HG02623 (cell line): ENCODE measurements around the gene OGFR.

ENCODE experiments used
- ATAC-seq: cut with Tn5 transposase; IDR thresholded peaks from one replicate; pipeline ENCODE4 v1.9.1; 2021; ENCODE audit warnings: moderate library complexity; ENCODE audit not compliant: unreplicated experiment

The OGFR gene, protein sequence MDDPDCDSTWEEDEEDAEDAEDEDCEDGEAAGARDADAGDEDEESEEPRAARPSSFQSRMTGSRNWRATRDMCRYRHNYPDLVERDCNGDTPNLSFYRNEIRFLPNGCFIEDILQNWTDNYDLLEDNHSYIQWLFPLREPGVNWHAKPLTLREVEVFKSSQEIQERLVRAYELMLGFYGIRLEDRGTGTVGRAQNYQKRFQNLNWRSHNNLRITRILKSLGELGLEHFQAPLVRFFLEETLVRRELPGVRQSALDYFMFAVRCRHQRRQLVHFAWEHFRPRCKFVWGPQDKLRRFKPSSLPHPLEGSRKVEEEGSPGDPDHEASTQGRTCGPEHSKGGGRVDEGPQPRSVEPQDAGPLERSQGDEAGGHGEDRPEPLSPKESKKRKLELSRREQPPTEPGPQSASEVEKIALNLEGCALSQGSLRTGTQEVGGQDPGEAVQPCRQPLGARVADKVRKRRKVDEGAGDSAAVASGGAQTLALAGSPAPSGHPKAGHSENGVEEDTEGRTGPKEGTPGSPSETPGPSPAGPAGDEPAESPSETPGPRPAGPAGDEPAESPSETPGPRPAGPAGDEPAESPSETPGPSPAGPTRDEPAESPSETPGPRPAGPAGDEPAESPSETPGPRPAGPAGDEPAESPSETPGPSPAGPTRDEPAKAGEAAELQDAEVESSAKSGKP

DNA sequence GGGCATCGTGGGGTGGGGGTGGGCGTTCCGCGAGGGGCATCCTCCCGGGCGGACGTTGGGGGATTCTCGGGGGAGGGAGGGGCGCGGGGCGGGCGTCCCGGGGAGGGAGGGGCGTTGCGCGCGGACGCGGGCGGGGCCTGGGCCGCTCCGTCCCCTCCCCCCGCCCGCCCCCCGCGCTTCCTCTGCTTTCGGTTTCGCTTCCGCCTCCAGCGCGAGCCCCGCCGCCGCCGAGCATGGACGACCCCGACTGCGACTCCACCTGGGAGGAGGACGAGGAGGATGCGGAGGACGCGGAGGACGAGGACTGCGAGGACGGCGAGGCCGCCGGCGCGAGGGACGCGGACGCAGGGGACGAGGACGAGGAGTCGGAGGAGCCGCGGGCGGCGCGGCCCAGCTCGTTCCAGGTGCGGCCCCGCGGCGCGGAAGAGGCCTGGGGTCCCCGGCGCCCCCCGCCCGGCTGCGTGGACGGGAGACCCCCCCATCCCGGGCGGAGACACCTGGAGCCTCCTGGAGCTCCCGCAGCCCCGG, at the start of gene OGFR:
Gene OGFR (plus strand): TSS at position 209 of the 528 bp plus-strand sequence. CDS start 25 bp downstream, at position 234.
- ATAC-seq = no peak

DNA sequence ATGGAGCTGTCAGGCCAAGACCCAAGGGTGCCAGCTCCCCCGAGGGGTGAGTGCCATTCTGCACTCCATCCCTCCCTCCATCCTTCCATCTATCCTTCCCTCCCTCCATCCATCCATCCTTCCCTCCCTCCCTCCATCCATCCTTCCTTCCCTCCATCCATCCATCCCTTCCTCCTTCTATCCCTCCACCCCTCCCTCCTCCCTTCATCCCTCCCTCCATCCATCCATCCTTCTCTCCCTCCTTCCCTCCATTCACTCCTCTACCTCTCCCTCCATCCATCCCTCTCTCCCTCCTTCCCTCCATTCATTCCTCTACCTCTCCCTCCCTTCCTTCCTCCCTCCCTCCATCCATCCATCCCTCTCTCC, 49.7 kb upstream of the OGFR start:
- no peak for ATAC-seq

DNA sequence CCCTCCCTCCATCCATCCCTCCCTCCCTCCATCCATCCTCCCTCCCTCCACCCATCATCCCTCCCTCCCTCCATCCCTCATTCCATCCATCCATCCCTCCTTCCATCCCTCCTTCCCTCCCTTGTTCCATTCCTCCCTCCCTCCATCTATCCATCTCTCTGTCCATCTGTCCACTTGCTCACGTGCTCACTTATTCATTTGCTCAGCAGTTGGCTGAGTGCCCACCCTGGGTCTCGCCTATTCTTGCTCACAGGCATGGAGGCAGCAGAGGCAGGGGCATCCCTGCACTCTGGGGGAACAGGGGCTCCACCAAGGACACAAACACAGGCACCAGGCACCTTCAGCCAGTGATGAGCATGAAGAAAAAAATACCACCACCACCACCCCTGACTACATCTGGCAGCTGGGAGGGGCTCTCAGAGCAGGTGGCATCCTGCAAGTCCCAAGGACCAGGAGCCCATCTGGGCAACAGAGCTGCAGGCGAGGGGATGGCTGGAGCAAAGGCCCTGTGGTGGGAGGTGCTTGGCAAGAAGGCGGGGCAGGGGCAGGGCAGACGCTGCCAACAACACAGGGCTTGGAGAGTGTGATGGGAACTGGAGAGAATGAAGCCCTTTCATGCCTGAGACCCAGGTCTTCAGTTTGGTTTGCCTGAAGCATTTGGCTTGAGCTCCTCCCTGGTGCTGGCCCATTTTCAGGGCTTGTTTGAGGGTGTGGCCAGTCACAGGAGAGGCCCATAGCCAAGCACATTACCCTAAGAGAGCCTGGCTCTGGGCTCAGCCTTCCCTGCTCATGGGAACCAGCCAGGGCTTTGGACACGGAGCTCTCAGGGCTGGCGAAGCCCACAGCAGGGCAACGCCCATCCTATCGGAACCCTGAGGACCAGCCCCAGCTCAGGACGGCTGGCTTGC, 48.6 kb upstream of the OGFR start:
- no peak for ATAC-seq

DNA sequence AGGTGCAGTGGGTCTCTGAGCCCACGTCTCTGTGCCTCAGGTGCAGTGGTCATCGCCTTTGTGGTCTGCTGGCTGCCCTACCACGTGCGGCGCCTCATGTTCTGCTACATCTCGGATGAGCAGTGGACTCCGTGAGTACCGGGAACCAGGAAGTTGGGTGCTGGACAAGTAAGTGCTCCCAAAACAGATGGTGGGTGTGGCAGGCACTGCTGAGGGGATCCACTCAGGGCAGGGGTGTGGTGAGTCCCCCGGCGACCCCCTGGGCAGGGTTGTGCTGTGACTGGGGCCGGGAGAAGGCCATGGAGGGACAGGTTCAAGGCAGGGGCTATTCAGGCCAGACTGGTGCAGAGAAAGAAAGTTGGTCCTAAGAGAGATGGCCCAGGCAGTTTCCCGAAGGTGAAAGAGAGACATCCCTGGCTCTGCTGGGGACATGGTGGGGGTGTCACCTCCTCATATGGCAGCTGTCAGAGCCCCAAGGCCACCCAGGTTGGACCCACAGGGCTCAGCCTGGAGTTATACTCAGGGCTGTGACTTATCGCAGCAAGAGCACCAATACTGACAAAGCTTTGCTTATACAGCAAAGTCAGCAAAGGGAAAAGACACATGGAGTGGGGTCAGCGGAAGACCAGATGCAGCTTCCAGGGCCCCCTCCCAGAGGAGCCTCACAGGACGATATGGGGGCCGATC, 46.3 kb upstream of the OGFR start:
- no peak for ATAC-seq

DNA sequence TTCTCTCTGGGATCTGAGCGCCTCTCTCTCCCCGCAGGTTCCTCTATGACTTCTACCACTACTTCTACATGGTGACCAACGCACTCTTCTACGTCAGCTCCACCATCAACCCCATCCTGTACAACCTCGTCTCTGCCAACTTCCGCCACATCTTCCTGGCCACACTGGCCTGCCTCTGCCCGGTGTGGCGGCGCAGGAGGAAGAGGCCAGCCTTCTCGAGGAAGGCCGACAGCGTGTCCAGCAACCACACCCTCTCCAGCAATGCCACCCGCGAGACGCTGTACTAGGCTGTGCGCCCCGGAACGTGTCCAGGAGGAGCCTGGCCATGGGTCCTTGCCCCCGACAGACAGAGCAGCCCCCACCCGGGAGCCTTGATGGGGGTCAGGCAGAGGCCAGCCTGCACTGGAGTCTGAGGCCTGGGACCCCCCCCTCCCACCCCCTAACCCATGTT, 44.6 kb upstream of the OGFR start:
- no peak for ATAC-seq

DNA sequence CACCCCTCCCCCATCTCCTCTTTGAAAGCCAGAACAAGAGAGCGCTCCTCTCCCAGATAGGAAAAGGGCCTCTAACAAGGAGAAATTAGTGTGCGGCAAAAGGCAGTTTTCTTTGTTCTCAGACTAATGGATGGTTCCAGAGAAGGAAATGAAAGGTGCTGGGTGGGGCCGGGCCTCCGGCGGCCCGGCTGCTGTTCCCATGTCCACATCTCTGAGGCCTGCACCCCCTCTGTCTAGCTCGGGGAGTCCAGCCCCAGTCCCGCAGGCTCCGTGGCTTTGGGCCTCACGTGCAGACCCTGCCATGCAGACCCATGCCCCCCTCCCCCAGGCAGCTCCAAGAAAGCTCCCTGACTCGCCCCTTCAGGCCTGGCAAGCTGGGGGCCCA, 44.2 kb upstream of the OGFR start:
- no peak for ATAC-seq

DNA sequence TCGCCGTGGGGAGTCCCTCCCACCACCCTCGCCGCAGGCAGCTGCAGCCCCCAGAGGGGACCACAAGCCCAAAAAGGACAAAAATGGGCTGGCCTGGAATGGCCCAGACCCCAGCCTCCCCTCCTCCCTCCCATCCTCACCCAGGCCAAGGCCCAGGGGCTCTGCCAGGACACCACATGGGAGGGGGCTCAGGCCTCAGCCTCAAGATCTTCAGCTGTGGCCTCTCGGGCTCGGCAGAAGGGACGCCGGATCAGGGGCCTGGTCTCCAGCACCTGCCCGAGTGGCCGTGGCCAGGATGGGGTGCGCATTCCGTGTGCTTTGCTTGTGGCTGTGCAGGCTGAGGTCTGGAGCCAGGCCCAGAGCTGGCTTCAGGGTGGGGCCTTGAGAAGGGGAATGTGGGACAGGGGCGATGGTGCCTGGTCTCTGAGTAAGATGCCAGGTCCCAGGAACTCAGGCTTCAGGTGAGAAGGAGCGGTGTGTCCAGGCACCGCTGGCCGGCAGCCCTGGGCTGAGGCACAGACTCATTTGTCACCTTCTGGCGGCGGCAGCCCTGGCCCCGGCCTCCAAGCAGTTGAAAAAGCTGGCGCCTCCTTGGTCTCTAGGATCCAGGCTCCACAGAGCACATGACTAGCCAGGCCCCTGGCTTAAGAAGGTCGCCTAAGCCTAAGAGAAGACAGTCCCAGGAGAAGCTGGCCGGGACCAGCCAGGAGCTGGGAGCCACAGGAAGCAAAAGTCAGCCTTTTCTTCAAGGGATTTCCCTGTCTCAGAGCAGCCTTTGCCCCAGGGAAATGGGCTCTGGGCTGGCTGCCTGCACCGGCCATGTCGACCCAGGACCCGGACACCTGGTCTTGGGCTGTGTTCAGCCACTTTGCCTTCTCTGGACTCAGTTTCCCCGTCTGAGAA, 43.5 kb upstream of the OGFR start:
- ATAC-seq = no peak

DNA sequence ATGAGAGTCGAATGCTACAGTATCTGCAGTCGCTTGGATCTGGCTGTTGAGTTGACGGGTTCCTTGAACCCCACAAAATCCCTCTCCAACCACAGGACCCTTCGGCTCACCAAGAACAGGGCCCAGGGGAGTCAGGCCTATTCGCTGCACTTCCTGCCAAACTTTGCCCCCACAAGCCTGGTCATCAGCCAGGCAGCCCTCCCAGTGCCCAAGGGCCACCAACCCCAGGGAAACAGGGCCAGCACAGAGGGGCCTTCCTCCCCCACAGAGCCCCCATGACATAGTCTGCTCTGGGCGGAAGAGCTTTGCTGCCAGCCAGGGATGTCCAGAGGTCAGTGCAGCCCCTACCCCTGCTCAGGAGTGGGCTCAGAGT, 42.9 kb upstream of the OGFR start:
- no peak for ATAC-seq

DNA sequence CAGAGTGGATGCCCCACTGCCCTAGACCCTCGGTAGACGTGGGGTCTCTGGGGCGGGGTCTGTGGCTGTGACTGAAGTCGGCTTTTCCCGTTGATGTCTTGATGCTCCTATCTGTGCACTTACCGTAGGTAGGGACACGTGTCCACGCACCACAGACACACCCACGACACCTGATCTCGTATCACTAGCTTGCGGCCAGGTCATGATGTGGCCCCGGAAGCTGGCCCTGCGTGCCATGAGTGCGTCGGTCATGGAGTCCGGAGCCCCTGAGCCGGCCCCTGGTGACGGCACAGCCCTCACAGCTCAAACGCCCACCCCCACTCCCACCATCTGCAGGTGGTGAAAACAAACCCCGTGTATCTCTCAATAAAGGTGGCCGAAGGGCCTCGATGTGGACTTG, 42.3 kb upstream of the OGFR start:
- ATAC-seq = no peak

DNA sequence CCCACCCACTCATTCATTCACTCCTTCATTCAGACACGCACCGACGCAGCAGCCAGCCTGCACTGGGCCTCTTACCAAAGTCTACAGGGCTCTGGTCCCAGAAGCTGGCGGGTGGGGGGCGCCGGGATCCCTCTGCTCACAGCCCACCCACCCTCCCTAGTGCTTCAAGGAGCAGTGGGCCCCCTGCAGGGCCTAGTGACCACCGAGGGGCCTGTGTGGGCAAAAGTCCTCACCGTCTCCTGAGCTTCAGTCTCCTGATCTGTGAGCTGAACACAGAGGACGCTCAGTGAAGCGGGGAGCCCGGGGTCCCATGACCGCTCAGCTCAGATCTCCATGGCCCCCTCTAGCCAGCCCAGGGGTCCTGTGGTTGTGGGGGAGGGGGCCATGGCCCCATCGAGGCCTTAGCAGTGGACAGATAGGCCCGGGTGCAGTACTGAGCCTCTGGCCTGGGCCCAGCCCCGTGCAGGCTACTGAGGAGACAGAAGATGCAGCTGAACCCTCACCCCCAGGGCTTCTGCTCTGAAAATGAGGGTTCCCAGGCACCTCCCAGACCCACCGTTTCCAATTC, 41.8 kb upstream of the OGFR start:
- ATAC-seq = no peak

DNA sequence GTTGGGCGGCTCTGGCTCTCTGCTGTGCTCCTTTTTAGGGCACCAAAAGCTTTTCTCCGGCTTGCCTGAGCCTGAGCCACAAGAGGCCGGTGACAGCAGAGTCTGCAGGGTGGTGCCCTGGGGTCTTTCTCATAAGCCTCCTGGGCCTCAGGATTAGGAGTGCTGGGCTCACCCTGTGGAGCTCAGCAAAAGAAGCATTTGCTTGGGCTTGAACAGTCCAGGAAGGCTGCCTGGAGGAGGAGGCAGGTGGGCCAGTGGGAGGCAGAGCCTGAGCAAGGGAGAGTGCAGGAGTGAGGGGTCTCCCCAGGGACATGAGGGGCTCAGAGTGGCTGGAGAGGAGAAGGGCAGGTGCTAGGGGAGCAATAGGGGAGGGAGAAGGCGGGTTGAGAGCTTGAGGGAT, 41.2 kb upstream of the OGFR start:
- no peak for ATAC-seq

DNA sequence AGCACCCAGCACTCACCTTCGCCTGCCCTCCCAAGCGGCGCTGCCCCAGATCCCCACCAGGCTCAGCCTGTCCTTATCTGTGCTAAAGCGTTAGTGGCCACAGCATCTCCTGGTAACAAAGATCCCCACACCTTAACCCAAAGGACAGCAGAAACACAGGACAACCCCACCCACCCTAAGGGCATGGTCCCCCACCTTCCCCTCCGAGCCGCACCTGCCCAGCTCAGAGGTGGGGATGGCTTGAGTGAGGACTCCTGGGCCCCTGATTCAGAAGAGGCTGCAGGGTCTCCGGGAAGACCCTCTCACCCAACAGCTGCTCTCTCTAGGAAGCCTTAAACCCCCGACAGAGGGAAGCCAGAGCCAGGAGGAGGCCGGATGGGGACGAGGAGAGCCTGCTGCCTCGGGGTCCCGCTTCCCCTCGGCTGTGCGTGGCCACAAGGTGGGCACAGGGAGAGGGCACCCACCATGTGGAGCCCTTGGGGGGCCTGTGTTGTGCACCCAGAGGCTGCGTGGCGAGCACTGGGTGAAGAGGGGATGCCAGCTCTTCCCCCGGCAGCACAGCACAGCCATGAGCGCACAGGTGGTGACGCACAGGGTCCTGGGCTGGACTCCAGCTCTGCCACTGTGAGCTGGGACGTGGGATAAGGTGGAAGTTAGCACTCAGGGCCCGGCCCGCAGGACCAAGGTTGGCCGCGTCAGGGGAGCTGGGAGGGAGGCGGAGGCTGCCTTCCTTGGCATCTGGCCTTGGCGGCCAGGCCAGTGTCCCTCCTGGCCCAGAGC, 40.3 kb upstream of the OGFR start:
- ATAC-seq = no peak

DNA sequence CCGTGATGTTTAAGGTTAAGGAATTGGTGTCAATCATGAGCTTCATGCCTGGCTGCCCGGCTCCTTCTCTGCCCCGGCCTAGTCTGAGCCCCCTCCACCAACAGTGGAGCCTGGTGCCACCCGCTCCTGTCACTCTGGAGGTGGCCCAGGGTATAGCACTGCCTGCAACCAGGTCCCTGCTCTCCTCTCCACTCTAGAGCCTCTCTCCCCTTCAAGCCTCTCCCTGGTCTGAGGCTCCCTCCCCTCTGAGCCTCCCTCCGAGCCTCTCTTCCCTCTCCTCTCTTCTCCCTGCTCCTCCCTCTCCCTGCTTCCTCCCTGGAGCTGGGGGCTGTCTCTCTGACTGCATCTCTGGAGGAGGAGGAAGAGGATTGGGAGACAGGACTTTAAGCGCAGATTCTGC, 39.6 kb upstream of the OGFR start:
- no peak for ATAC-seq

DNA sequence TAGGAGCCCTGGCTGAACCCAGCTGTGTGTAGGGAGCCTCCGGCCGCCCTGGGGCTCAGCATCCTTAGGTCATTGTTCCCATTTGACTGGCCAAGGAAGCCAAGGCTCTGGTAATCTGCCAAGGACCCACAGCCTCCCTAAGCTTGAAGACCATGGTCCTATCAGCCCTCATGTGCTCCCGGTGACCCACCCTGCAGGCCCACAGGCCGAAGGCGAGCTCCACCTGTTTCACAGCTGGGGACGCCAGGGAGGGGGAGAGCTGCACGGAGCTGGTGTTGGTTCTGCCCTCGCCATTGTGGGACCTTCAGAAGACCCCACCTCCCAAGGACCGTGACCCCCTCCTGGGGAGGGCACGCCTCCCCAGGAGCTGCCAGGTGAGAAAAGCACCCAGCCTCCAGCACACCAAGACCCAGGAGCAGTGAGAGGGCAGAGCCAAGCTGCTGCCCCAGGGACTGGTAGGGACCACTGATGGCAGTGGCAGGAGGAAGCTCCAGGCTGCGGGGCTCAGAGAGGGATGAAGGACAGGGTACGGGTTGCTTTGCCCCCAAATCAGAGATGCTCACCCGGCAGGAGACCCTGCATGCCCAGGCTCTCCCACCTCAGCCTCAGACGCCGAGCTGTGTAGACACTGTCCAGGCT, 39.1 kb upstream of the OGFR start:
- ATAC-seq = no peak

DNA sequence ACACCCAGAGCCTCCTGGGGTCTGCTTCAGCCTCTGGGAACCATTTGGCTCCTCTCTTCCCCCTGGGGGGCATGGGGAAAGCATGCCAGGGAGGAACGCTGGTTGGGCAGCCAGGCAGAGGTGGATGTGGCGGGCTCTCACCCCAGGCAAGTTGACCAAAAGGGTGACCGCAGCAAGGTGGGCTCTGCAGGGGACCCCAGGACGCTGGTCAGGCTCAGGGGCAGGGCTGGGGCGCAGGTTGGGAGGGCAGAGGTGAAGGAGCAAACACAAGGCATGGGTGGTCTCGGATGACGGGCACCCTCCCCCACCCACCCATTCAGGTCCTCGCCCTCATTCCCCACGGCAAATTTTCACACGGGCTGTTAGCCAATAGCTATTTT, 38.6 kb upstream of the OGFR start:
- no peak for ATAC-seq

DNA sequence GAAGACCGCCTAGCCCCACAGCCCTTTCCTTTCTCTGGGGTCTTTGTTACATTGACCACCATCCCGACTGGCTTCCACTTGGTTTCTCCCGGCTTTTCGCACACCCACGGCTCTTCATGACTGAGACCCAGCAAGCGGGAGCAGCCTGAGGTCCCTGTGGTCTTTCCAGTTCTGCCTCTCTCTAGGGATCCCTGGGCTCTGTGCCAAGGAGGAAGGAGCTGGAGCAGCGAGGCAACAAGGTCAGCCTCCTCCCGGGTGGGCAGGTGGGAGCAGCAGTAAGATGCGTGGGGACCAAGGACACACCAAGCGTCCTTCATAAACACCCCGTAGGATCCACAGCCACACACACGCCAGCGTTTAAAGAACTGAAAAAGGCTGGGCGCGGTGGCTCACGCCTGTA, 37.9 kb upstream of the OGFR start:
- no peak for ATAC-seq

DNA sequence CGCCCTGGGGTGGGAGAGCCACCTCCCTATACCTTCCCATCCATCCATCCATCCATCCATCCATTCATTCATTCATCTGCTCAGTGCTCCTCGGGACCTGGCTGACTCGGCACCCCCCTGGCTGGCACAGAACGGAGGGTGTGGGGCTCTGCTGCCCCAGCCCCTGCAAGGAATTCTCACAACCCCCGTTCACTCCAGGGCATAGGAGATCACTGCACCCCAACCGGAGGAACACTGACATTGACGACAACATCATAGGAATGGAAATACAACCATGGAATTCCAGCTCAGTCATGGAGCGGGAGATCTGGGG, 36.4 kb upstream of the OGFR start:
- no peak for ATAC-seq

DNA sequence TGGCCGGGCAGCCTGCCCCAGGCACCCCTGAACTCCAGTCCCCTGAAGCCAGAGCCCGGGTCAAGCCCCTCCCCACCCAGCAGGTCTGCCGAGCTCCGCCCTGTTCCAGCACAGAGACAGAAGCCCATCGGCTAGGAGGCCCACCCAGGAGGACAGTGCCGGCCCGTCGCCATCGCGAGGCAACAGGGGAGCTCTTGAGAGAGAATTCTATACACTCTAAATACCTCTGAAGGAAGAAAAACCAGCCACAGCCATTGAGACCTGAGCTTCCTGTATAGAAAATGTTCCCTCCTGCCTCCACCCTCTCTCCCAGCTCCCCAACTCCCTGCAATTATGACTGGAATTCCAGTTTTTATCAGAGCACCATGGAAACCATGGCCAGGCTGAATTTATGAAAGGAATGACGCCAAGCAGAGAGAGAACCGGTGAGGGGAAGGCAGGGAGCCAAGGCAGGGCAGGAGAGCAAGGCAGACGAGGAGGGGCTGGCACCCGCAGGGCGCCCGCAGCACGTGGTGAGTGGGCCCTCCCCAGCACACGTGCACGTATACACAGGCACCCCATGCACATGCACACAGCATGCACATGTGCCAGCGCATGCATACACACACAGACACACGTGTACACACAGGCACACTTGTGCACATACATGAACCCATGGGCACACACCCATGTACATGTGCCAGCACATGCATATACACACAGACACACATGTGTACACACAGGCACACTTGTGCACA, 35.9 kb upstream of the OGFR start:
- no peak for ATAC-seq
